Liver (tissue), 9 donors: ENCODE data around the gene THTPA. TPM values are rescaled to one million over a fixed set of nuclear protein-coding genes. Genes with fewer than 3 reads are reported as not detected.

Experiments used
- DNase-seq: peaks from one replicate; pipeline ENCODE4 v3.0.0-alpha.2; 2017; ENCODE audit warnings: low spot score
- H3K27ac ChIP-seq, 2 donors: one replicate each; pipeline ENCODE4 v1.7.0; 2013; ENCODE audit warnings: inconsistent platforms in 2 of 2, low read length in 2 of 2, control low read depth in 1 of 2, low read depth in 1 of 2, mild to moderate bottlenecking in 1 of 2
- H3K27me3 ChIP-seq, 4 donors: one replicate each; pipeline versions ENCODE4 v1.6.1 to v1.7.0; 2013; ENCODE audit warnings: low read length in 3 of 4, inconsistent platforms in 1 of 4, mild to moderate bottlenecking in 1 of 4, moderate library complexity in 1 of 4; ENCODE audit not compliant: control insufficient read depth in 4 of 4, insufficient read depth in 4 of 4
- H3K36me3 ChIP-seq, 4 donors: one replicate each; pipeline versions ENCODE4 v1.6.1 to v1.7.0; 2013; ENCODE audit warnings: low read length in 3 of 4, mild to moderate bottlenecking in 3 of 4, low read depth in 1 of 4, moderate library complexity in 1 of 4; ENCODE audit not compliant: control insufficient read depth in 4 of 4, insufficient read depth in 3 of 4
- H3K4me1 ChIP-seq, 4 donors: one replicate each; pipeline versions ENCODE4 v1.6.1 to v1.7.0; 2013; ENCODE audit warnings: low read length in 3 of 4, mild to moderate bottlenecking in 3 of 4, moderate library complexity in 1 of 4; ENCODE audit not compliant: control insufficient read depth in 4 of 4, insufficient read depth in 4 of 4
- H3K4me3 ChIP-seq, 3 donors: one replicate each; pipeline versions ENCODE4 v1.6.1 to v1.7.0; 2013; ENCODE audit warnings: low read length in 3 of 3, control low read depth in 1 of 3, low read depth in 1 of 3, mild to moderate bottlenecking in 1 of 3
- H3K9ac ChIP-seq, 2 donors: one replicate each; pipeline ENCODE4 v1.7.0; 2013; ENCODE audit warnings: low read length in 2 of 2, mild to moderate bottlenecking in 2 of 2, moderate library complexity in 2 of 2, control low read depth in 1 of 2, low read depth in 1 of 2
- H3K9me3 ChIP-seq, 4 donors: one replicate each; pipeline versions ENCODE4 v1.6.1 to v1.7.0; 2013; ENCODE audit warnings: low read length in 3 of 4; ENCODE audit not compliant: control insufficient read depth in 4 of 4
- ATF3 ChIP-seq: IDR thresholded peaks from 2 replicates; pipeline ENCODE4 v1.6.1; 2016; ENCODE audit warnings: antibody characterized with exemption
- CTCF ChIP-seq: fragments of 150-350 bp; IDR thresholded peaks from 2 replicates; pipeline ENCODE4 v1.5.1; 2017; ENCODE audit warnings: improper control_type of control experiment, low read depth, low read length; ENCODE audit not compliant: missing input control
- FOXA2 ChIP-seq: IDR thresholded peaks from 2 replicates; pipeline ENCODE4 v1.6.1; 2016; ENCODE audit warnings: antibody characterized with exemption
- GABPA ChIP-seq, 2 donors: IDR thresholded peaks in 1 of 2; conservative IDR thresholded peaks in 1 of 2; 2 replicates each; pipeline ENCODE4 v1.6.1; 2016; ENCODE audit warnings: antibody characterized with exemption in 2 of 2, mild to moderate bottlenecking in 1 of 2, moderate library complexity in 1 of 2
- HNF4A ChIP-seq, 2 donors: conservative IDR thresholded peaks; 2 replicates each; pipeline ENCODE4 v1.6.1; 2016; ENCODE audit warnings: antibody characterized with exemption in 2 of 2, mild to moderate bottlenecking in 2 of 2
- JUND ChIP-seq, 2 donors: IDR thresholded peaks; 2 replicates each; pipeline ENCODE4 v1.6.1; 2016; ENCODE audit warnings: antibody characterized with exemption in 2 of 2
- MAX ChIP-seq: IDR thresholded peaks from 2 replicates; pipeline ENCODE4 v1.6.1; 2016; ENCODE audit warnings: antibody characterized with exemption
- NR2F2 ChIP-seq: IDR thresholded peaks from 2 replicates; pipeline ENCODE4 v1.6.1; 2016; ENCODE audit warnings: antibody characterized with exemption
- RAD21 ChIP-seq, 2 donors: IDR thresholded peaks; 2 replicates each; pipeline ENCODE4 v1.6.1; 2016; ENCODE audit warnings: antibody characterized with exemption in 2 of 2, mild to moderate bottlenecking in 2 of 2
- REST ChIP-seq: IDR thresholded peaks from 2 replicates; pipeline ENCODE4 v1.6.1; 2016; ENCODE audit warnings: antibody characterized with exemption, mild to moderate bottlenecking
- RXRA ChIP-seq, 2 donors: IDR thresholded peaks; 2 replicates each; pipeline ENCODE4 v1.6.1; 2017 to 2018; ENCODE audit warnings: antibody characterized with exemption in 2 of 2, mild to moderate bottlenecking in 1 of 2
- TAF1 ChIP-seq: conservative IDR thresholded peaks from 2 replicates; pipeline ENCODE4 v1.6.1; 2016; ENCODE audit warnings: antibody characterized with exemption, mild to moderate bottlenecking
- YY1 ChIP-seq: IDR thresholded peaks from 2 replicates; pipeline ENCODE4 v1.6.1; 2016; ENCODE audit warnings: antibody characterized with exemption, mild to moderate bottlenecking
- ZBTB33 ChIP-seq: IDR thresholded peaks from 2 replicates; pipeline ENCODE4 v1.6.1; 2016; ENCODE audit warnings: antibody characterized with exemption
- WGBS: extraction: QIAGEN DNeasy Blood & Tissue Kit; methylation state at CpG from one replicate; pipeline ENCODE4 v1.1.7; 2013; 5-methylcytosine and 5-hydroxymethylcytosine counted together
- polyA plus RNA-seq, 2 donors: library from polyadenylated mRNA; stranded (reverse) in 1 of 2; unstranded in 1 of 2; fragments of 200-250 nt in 1 of 2; fragments of >200 nt in 1 of 2; fragmentation: Nextera tagmentation in 1 of 2; extraction: Ambion mirVana in 1 of 2; gene quantifications; one replicate each; pipeline versions ENCODE4 v1.2.1 to v1.2.3, GENCODE V29; 2013 to 2015
- total RNA-seq, 2 donors: library from RNA; depleted of rRNA; stranded (reverse); fragments of >200 nt; gene quantifications; one replicate each; pipeline ENCODE4 v1.2.3, GENCODE V29; 2014
- donor health status: healthy.
- donor health status: healthy.
- donor health status: healthy.
- donor health status: healthy.
- donor health status: healthy.

Gene THTPA
- total and polyA plus RNA-seq, 4 donors = 7.3 to 19.8 (median 9.9) TPM

GRCh38 chr14:23605931-23606585 is 50.0 kb downstream of the THTPA start:
- Histone ChIP-seq H3K4me1 (peaks cover 7 to 30% (median 26%) of the 10 kb centered on the region in 4 donors), H3K9ac (no peak overlapping the region), H3K27ac (no peak overlapping the region), H3K36me3 (no peaks in the 10 kb centered on the region), H3K4me3 (no peak overlapping the region), H3K27me3 (no peaks in the 10 kb centered on the region), H3K9me3 (no peaks in the 10 kb centered on the region)
- TF ChIP-seq RAD21 (IDR thresholded peaks at IDR 0.05) (no peak), HNF4A (conservative IDR thresholded peaks at IDR 0.05) (no peak), YY1 (no peak), NR2F2 (no peak), JUND (IDR thresholded peaks at IDR 0.05) (no peak), ZBTB33 (no peak), GABPA (IDR thresholded peaks at IDR 0.05 in 1 of 2, conservative IDR thresholded peaks at IDR 0.05 in 1 of 2) (no peak), CTCF (no peak), ATF3 (no peak), FOXA2 (no peak), REST (no peak), RXRA (IDR thresholded peaks at IDR 0.05) (no peak), TAF1 (no peak), MAX (no peak)
- DNase-seq = no peak
- 85% methylated on average over 6 of the region's 6 CpGs for WGBS

GRCh38 chr14:23608454-23608853 is 52.4 kb downstream of the THTPA start:
- DNase-seq = no peak

More at GRCh38 chr14:23608454-23608853, 52.4 kb downstream of the THTPA start:
- H3K27ac ChIP-seq = peak overlapping the region; percentile 59 to 68
- H3K27me3 ChIP-seq = no peaks in the 10 kb centered on the region
- H3K36me3 ChIP-seq = no peaks in the 10 kb centered on the region
- TF ChIP-seq NR2F2 (no peak), YY1 (no peak), CTCF (no peak)
- H3K9ac ChIP-seq = no peak overlapping the region
- 26% methylated on average over 1 of the region's 1 CpG for WGBS
- peaks cover 15 to 51% (median 42%) of the 10 kb centered on the region in 4 donors for H3K4me1 ChIP-seq
- H3K4me3 ChIP-seq = no peak overlapping the region
- H3K9me3 ChIP-seq = no peaks in the 10 kb centered on the region
